Brain pericyte (primary cell): ENCODE measurements around the gene CETP.

Experiments
- DNase-seq: peaks from one replicate; pipeline ENCODE4 v3.0.0-alpha.2; 2012; ENCODE audit warnings: low read depth, low spot score

Gene CETP

GRCh38 chr16:56961851-56962281, at the start of gene CETP:
Gene CETP, plus strand, starts transcription at chr16:56961950. Its CDS starts 30 bp downstream, at chr16:56961980.
- no peak for DNase-seq

GRCh38 chr16:56912746-56913708, 48.7 kb upstream of the CETP start:
- no peak for DNase-seq

DNA sequence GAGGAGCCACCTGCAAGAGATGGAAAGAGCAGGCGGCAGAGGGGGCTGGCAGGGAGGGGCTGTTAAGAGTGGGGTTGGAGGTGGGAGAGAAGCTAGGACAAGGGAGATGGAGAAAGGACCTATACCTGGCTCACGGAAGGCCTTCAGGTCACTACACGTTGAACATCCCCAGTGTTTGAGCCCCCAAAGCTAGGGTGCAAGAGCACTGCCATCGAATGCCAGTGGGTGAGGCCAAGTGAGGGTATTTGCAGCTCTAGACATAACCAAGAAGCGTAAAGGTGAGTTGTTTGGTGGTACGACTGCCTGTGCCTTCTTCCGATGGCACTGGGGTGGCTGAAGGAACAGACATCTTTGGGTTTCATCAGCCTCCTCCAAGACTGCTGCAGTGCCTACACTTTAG, 46.9 kb upstream of the CETP start:
- DNase-seq: no peak

DNA sequence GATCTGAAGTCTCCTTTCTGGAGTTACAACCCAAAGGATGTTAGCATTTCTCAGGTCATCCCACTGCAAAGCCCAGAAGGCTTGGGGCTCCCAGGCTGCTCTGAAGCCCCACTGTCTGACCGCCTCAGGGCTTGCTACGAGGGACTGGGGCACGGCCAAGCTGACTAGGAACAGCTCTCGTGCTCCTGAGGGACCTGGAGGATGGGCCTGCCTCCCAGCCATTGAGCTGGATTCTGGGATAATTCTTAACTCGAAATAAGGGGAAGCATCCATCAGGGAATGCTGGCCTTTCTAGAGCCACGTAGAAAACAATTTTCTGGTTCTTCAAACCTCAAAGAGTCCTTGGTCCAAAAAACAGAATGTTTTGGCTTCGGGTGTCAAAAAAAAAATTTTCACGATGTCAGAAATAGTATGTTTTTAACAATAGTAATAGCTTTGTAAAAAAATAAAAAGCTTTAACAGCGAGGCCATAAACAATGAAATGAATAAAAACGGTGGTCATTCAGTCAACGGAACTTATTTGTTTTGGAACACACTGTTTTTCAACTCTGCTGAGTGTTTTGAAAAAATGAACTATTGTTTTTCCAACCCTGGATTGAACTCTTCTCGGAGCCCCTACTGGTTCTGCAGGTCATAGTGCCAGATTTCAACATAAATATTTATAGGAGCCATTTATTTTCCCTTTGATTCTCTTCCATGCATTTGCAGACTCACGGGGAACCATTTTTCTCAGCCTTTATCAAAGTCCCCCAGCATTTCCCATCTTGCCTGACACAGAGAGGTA, 46.2 kb upstream of the CETP start:
- peak; percentile 75 for DNase-seq

DNA sequence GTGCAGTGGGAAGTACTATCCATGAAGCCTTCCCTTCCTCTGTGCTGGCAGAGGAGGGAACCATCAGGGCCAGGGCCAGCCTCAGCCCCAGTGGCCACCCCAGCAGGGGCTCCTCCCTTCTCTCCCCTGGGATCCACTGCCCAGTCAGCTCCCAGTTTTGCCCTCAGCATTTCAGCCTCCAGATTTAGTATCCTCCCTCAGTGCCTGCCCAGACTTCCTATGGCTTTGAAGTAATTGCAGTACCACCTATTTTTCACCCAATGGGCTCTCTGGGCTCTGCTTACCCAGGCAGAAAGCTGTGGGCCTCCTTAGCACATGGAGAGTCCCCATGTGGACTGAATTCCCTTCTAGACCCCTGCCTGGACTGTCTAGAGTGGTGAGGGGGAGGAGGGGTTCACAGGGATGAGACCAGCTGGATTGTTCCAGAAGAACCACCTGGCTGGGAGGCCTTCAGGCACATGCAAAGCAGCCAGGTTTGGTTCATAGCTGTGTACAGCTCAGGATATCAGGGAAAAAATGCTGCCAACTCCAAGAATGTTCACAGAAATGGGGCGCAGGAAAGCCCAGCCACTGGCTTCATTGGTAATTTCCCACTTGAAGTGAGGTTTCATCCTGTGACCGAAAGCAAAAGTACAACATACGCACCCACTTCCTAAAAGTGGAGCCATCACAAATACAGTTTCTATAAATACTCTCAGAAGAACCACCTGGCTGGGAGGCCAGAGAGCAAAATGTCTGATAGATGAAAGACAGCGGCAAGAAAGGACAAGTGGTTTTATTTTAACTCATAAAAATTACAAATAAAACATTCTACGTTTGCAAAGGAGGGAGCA, 45.0 kb upstream of the CETP start:
- DNase-seq: no peak

DNA sequence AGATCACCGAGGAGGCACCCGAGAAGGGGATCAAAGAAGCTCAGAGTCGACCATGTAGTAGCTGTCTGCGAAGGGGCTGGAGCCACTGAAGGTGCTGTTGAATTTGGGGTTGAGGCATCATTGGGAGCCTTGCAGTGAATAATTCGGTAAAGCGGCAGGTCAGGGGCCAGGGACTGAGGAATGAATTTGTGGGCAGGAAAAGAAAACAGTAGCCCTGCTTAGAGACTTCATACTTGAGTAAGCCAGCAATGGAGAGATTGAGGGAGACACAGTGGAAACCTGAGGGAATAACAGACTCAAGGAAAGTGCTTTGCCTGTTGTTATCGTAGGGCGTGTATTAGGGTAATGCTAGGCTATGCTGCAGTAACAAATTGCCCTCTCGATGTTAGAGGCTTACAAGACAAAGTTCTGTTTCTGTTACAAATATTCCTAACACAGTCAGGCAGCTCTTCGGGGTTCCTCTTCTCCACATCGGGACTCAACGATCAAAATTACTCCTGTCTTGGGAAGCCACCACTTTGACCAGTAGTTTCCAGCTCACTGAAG, 43.2 kb upstream of the CETP start:
- no peak for DNase-seq

- DNase-seq: no peak
Observed at GRCh38 chr16:56919099-56919800, 42.5 kb upstream of the CETP start.

DNA sequence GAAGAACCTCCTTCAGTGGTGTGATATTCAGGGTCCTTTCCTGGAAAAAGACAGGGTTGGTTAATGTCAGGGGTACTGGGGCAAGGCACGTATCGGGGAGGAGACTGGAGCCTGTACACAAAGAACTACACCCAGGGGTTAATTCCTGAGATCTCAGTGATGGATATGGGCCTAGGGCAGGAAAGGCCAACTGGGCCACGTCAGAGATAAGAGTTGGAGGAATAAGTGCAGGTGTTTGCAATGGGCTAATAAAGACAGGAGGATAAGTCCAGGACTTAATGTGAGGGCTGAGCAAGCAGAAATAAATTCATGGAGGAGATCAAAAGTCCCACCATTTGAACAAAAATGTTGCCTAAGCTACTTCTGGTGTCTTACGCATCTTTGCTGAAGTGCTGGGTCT, 40.2 kb upstream of the CETP start:
- DNase-seq: no peak

DNA sequence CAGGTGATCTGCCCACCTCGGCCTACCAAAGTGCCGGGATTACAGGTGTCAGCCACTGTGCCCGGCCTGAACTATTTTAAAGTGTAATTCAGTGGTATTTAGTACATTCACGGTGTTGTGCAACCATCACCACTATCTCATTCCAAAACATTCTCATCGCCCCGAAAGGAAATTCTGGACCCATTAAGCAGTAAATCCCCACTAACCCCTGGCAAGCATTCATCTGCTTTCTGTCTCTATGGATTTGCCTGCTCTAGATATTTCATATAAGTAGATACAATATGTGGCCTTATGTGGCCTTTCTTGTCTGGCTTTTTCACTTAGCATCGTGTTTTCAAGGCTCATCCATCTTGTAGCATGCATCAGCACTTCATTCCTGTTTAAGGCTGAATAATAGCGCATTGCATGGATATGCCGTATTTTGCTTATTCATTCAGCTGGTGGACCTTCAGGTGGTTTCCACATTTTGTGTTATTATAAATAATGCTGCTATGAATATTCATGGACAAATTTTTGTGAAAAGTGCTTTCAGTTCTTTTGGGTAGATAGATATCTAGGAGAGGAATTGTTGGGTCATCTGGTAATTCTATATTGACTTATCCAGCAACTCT, 38.2 kb upstream of the CETP start:
- DNase-seq: no peak

GRCh38 chr16:56927471-56927870, 34.3 kb upstream of the CETP start:
- DNase-seq: no peak

- DNase-seq: no peak
Observed at GRCh38 chr16:56929639-56930038, 32.1 kb upstream of the CETP start.

DNA sequence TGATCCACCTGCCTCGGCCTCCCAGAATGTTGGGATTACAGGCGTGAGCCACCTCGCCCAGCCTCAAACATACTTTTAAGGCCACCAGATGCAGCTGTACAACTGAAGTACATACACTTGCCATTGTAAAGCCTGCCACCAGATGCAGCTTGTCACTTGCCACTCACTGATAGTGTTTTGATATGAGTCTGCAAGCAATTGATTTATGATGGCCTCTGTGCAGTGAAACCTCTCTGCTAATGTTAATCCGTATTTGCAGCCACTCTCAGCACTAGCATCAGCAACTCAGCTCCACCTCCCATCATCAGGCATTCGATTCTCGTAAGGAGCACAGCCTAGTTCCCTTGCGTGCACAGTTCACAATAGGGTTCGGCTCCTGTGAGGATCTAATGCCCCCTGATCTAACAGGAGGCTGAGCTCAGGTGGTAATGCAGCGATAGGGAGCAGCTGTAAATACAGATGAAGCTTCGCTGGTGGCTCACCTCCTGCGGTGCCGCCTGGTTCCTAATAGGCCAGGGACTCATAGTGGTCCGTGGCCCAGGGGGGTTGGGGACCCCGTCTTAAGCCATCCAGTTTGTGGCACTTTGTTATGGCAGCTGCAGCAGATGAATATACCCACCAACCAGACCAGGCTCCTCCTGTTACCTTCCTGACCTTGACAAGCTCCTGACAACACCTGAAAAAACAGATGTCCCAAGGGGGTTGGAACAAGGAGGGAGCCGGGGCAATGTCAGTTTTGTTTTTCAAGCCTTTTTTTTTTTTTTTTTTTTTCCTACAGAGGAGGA, 31.1 kb upstream of the CETP start:
- peak; percentile 84 for DNase-seq

GRCh38 chr16:56931271-56931891, 30.4 kb upstream of the CETP start:
- DNase-seq: no peak

DNA sequence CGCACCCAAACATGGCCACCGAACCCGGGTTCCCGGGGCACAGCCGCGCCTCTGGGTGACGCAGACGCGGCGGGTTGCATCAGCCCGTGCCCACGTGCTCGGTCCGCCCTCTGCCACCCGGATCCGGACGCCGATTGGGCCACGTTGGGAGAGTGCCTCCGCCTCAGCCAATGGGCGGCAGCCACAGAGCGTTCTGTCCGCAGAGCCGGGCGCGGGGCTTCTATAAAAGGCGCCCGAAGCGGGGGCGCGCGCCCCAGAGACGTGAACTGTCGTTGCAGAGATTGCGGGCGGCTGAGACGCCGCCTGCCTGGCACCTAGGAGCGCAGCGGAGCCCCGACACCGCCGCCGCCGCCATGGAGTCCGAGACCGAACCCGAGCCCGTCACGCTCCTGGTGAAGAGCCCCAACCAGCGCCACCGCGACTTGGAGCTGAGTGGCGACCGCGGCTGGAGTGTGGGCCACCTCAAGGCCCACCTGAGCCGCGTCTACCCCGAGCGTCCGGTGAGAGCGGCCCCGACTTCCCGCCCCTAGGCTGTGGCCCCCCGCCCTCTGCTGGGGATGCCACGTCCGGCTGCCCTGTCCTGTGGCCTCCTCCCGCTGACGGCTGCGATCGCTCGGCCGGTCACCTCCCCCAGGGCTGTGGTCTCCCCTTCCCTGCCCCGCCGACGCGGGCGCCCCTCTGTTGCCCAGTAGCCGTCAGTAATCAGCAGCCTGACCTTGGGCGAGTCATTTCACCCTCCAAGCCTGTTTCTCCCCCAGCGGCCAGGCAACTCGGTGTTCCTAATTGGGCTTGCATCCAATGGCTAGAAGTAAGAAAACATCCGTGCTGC, 29.6 kb upstream of the CETP start, which contains the start of gene HERPUD1:
HERPUD1 (plus strand) TSS at position 251 of the 829 bp plus-strand sequence; CDS start at position 354, 103 bp downstream.
- DNase-seq: peak; percentile 91

GRCh38 chr16:56932721-56933619, 28.8 kb upstream of the CETP start:
- DNase-seq: no peak

- no peak for DNase-seq
Observed at GRCh38 chr16:56933828-56934598, 27.7 kb upstream of the CETP start.
